ENCODE results near the gene EFHC1. TPM values are rescaled to one million over a fixed set of nuclear protein-coding genes. Genes with fewer than 3 reads are reported as not detected.

Gene EFHC1
- total RNA-seq, 1 experiment from 2014 or later: 15.5 TPM

DNA sequence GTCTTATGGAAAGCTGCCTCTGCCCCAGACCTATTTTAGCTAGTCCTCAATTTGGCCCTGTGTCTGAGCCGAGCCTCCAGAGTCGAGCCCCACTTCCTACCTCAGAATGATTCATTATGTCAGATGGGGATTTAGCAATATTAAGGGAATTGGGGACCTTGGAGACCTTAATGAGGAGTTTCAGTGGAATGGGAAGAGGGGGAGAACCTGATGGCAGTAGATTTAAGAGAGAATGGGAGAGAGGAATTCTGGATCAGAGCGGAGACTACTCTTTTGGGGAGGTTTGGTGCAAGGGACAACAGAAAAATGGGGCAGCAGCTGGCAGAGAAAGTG lies 63.5 kb downstream of the EFHC1 start (continued):
- TF ChIP-seq ZNF532 (CRISPR knock-in tag; IDR thresholded peaks at IDR 0.05; ENCODE audit: borderline replicate concordance) (no peak), SMAD4 (CRISPR knock-in tag; IDR thresholded peaks at IDR 0.05) (no peak), NR2C2 (CRISPR knock-in tag; IDR thresholded peaks at IDR 0.05) (no peak)

DNA sequence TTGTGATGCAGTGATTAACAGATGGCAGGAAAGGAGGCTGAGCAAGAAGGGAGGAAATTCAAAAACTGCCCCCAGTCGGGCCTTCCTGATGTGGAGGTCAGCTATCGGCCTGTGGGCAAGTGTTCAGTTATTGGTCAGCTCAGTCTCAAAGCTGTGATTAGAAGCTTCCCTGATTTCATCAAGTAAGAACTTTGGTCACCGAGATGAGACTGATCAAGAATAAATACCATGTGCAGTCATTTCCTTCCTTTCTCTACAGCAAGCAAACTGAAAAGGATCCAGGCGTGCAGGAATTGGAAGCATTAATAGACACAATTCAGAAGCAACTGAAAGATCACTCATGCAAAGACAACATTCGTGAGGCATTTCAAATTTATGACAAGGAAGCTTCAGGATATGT lies 69.7 kb downstream of the EFHC1 start:
- DNase-seq (ENCODE audit: low spot score) (no peak), ATAC-seq (no peak)
- H3K27me3 Mint-ChIP-seq (ENCODE audit: low read depth): no peaks in the 10 kb centered on the region
- ChIA-PET POLR2A (no interaction called here), CTCF (no interaction called here)
- peaks cover 3% of the 10 kb centered on the region for H3K4me1 Mint-ChIP-seq
- H3K36me3 Mint-ChIP-seq: peaks cover 6% of the 10 kb centered on the region
- peaks cover 7% of the 10 kb centered on the region for H3K9me3 Mint-ChIP-seq
- no peak overlapping the region for H3K4me3 Mint-ChIP-seq
- no peak overlapping the region for H3K27ac Mint-ChIP-seq
- no peak for TF ChIP-seq RELA (CRISPR knock-in tag; IDR thresholded peaks at IDR 0.05; ENCODE audit: borderline replicate concordance)
- no peak for TF ChIP-seq ZNF423 (CRISPR knock-in tag; IDR thresholded peaks at IDR 0.05)
- no peak for TF ChIP-seq SMAD4 (CRISPR knock-in tag; IDR thresholded peaks at IDR 0.05)
- TF ChIP-seq, protein P1, sequence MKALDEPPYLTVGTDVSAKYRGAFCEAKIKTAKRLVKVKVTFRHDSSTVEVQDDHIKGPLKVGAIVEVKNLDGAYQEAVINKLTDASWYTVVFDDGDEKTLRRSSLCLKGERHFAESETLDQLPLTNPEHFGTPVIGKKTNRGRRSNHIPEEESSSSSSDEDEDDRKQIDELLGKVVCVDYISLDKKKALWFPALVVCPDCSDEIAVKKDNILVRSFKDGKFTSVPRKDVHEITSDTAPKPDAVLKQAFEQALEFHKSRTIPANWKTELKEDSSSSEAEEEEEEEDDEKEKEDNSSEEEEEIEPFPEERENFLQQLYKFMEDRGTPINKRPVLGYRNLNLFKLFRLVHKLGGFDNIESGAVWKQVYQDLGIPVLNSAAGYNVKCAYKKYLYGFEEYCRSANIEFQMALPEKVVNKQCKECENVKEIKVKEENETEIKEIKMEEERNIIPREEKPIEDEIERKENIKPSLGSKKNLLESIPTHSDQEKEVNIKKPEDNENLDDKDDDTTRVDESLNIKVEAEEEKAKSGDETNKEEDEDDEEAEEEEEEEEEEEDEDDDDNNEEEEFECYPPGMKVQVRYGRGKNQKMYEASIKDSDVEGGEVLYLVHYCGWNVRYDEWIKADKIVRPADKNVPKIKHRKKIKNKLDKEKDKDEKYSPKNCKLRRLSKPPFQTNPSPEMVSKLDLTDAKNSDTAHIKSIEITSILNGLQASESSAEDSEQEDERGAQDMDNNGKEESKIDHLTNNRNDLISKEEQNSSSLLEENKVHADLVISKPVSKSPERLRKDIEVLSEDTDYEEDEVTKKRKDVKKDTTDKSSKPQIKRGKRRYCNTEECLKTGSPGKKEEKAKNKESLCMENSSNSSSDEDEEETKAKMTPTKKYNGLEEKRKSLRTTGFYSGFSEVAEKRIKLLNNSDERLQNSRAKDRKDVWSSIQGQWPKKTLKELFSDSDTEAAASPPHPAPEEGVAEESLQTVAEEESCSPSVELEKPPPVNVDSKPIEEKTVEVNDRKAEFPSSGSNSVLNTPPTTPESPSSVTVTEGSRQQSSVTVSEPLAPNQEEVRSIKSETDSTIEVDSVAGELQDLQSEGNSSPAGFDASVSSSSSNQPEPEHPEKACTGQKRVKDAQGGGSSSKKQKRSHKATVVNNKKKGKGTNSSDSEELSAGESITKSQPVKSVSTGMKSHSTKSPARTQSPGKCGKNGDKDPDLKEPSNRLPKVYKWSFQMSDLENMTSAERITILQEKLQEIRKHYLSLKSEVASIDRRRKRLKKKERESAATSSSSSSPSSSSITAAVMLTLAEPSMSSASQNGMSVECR (CRISPR knock-in tag; IDR thresholded peaks at IDR 0.05; ENCODE audit: borderline replicate concordance): no peak
- TF ChIP-seq E2F1 (CRISPR knock-in tag; IDR thresholded peaks at IDR 0.05): no peak
- no peak for TF ChIP-seq NFE2L1 (CRISPR knock-in tag; IDR thresholded peaks at IDR 0.05)
- TF ChIP-seq TCF7 (CRISPR knock-in tag; IDR thresholded peaks at IDR 0.05; ENCODE audit: low read depth): no peak
- TF ChIP-seq KAT7 (CRISPR knock-in tag; IDR thresholded peaks at IDR 0.05; ENCODE audit: borderline replicate concordance): no peak
- TF ChIP-seq FOXJ3 (CRISPR knock-in tag; IDR thresholded peaks at IDR 0.05; ENCODE audit: borderline replicate concordance): no peak
- TF ChIP-seq, protein P2, sequence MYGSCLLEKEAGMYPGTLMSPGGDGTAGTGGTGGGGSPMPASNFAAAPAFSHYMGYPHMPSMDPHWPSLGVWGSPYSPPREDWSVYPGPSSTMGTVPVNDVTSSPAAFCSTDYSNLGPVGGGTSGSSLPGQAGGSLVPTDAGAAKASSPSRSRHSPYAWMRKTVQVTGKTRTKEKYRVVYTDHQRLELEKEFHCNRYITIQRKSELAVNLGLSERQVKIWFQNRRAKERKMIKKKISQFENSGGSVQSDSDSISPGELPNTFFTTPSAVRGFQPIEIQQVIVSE (CRISPR knock-in tag; IDR thresholded peaks at IDR 0.05; ENCODE audit: borderline replicate concordance): no peak
- TF ChIP-seq MXD4 (CRISPR knock-in tag; IDR thresholded peaks at IDR 0.05; ENCODE audit: borderline replicate concordance): no peak
- no peak for TF ChIP-seq STAT6 (CRISPR knock-in tag; conservative IDR thresholded peaks at IDR 0.05; ENCODE audit: low read depth)
- TF ChIP-seq ZNF317 (CRISPR knock-in tag; IDR thresholded peaks at IDR 0.05; ENCODE audit: borderline replicate concordance, low read depth): no peak
- TF ChIP-seq ZNF671 (CRISPR knock-in tag; IDR thresholded peaks at IDR 0.05): no peak

Data from WTC11 (cell line).